Left lung (tissue), 10 donors: ENCODE results near the gene TRMT13. TPM values are rescaled to one million over a fixed set of nuclear protein-coding genes. Genes with fewer than 3 reads are reported as not detected.

Experiments used
- ATAC-seq: fragments of 200-7000 bp; cut with Tn5 transposase; one replicate; pipeline ENCODE4 v1.9.1; 2020; ENCODE audit warnings: moderate library complexity
- DNase-seq, 4 donors: peaks; one replicate each; pipeline ENCODE4 v3.0.0-alpha.2; 2013 to 2020
- H3K27ac ChIP-seq, 2 donors: fragments of 200-600 bp; sonication (generic) in 1 of 2; one replicate each; pipeline versions ENCODE4 v1.5.0 to v1.8.0; 2020 to 2021
- H3K27me3 ChIP-seq, 2 donors: fragments of 200-600 bp; sonication (generic) in 1 of 2; one replicate each; pipeline versions ENCODE4 v1.5.0 to v1.8.0; 2020 to 2021
- H3K36me3 ChIP-seq, 2 donors: fragments of 200-600 bp; sonication (generic) in 1 of 2; one replicate each; pipeline versions ENCODE4 v1.5.0 to v1.8.0; 2020 to 2021
- H3K4me1 ChIP-seq, 2 donors: fragments of 200-600 bp; one replicate each; pipeline ENCODE4 v1.8.0; 2021
- H3K4me3 ChIP-seq, 2 donors: fragments of 200-600 bp; sonication (generic) in 1 of 2; one replicate each; pipeline versions ENCODE4 v1.5.0 to v1.8.0; 2020 to 2021; ENCODE audit warnings: mild to moderate bottlenecking in 1 of 2
- H3K9me3 ChIP-seq, 2 donors: fragments of 200-600 bp; sonication (generic) in 1 of 2; one replicate each; pipeline versions ENCODE4 v1.5.0 to v1.8.0; 2020 to 2021
- CTCF ChIP-seq, 2 donors: fragments of 200-600 bp; sonication (generic) in 1 of 2; IDR thresholded peaks; one replicate each; pipeline versions ENCODE4 v1.5.0 to v1.8.0; 2021; ENCODE audit warnings: antibody characterized with exemption in 2 of 2
- intact Hi-C, 2 donors: fragments of 100-400 bp; cut with DNase I; formaldehyde crosslinking; loops; one replicate each; pipeline versions ENCODE4 v1.11.2 to v1.14.2; 2022
- polyA plus RNA-seq, 6 donors: library from polyadenylated mRNA; unstranded; fragments of 120-200 nt; gene quantifications; one replicate each; pipeline ENCODE4 v1.2.1, GENCODE V29; 2013; ENCODE audit not compliant: insufficient read length in 6 of 6
- total RNA-seq, 2 donors: library from RNA; stranded (reverse); fragmentation: NEBNext Ultra II Directional; extraction: Animal tissue kit (Norgen Biotek cat#: 25700); gene quantifications; one replicate each; pipeline ENCODE4 v1.2.1, GENCODE V29; 2021
- donor health status: DM: no; HTN: yes; CAD: no.
- donor health status: DM: no; HTN: no; CAD: no.

Gene TRMT13
- total and polyA plus RNA-seq, 8 donors = 8.9 to 53.6 (median 49.0) TPM

- no peaks in the 10 kb centered on the region for H3K9me3 ChIP-seq
- peaks cover 6 to 14% of the 10 kb centered on the region in 2 donors for H3K4me1 ChIP-seq
- DNase-seq = no peak
- TF ChIP-seq CTCF (IDR thresholded peaks at IDR 0.05) = no peak
- intact Hi-C loops = no loop called here
- no peak overlapping the region for H3K4me3 ChIP-seq
- no peak for ATAC-seq
- no peaks in the 10 kb centered on the region for H3K27me3 ChIP-seq
- peaks cover 4 to 58% of the 10 kb centered on the region in 2 donors for H3K36me3 ChIP-seq
- no peak overlapping the region for H3K27ac ChIP-seq
Observed at GRCh38 chr1:100137602-100138001, 4.6 kb downstream of the TRMT13 start.

GRCh38 chr1:100141192-100141591 is 8.2 kb downstream of the TRMT13 start:
- Histone ChIP-seq H3K27me3 (no peaks in the 10 kb centered on the region), H3K27ac (no peak overlapping the region), H3K4me1 (no peaks in the 10 kb centered on the region), H3K36me3 (peaks cover 4 to 93% of the 10 kb centered on the region in 2 donors), H3K4me3 (no peak overlapping the region), H3K9me3 (no peaks in the 10 kb centered on the region)
- DNase-seq (no peak), ATAC-seq (no peak)
- TF ChIP-seq CTCF (IDR thresholded peaks at IDR 0.05) = no peak
- intact Hi-C loops = no loop called here

- DNase-seq = no peak
- peaks cover 4 to 97% of the 10 kb centered on the region in 2 donors for H3K36me3 ChIP-seq
- TF ChIP-seq CTCF (IDR thresholded peaks at IDR 0.05) = no peak
Observed at GRCh38 chr1:100142343-100142742, 9.4 kb downstream of the TRMT13 start.

GRCh38 chr1:100145116-100145515 is 12.2 kb downstream of the TRMT13 start:
- H3K4me3 ChIP-seq = no peak overlapping the region
- H3K27me3 ChIP-seq = no peaks in the 10 kb centered on the region
- intact Hi-C loops = no loop called here
- DNase-seq = no peak
- H3K27ac ChIP-seq = no peak overlapping the region
- peaks cover 4 to 97% of the 10 kb centered on the region in 2 donors for H3K36me3 ChIP-seq
- TF ChIP-seq CTCF (IDR thresholded peaks at IDR 0.05) = no peak
- H3K4me1 ChIP-seq = no peaks in the 10 kb centered on the region
- no peak for ATAC-seq
- no peaks in the 10 kb centered on the region for H3K9me3 ChIP-seq

More at GRCh38 chr1:100142343-100142742, 9.4 kb downstream of the TRMT13 start:
- Histone ChIP-seq H3K9me3 (no peaks in the 10 kb centered on the region), H3K4me3 (no peak overlapping the region), H3K4me1 (no peaks in the 10 kb centered on the region), H3K27me3 (no peaks in the 10 kb centered on the region), H3K27ac (no peak overlapping the region)
- intact Hi-C loops = no loop called here
- ATAC-seq = no peak

- no peaks in the 10 kb centered on the region for H3K4me1 ChIP-seq
- H3K27me3 ChIP-seq = no peaks in the 10 kb centered on the region
- ATAC-seq (no peak), DNase-seq (no peak)
- TF ChIP-seq CTCF (IDR thresholded peaks at IDR 0.05) = no peak
- H3K9me3 ChIP-seq = no peaks in the 10 kb centered on the region
- peaks cover 0 to 78% of the 10 kb centered on the region in 2 donors for H3K36me3 ChIP-seq
- intact Hi-C loops = no loop called here
- no peak overlapping the region for H3K27ac ChIP-seq
- no peak overlapping the region for H3K4me3 ChIP-seq
Observed at GRCh38 chr1:100146958-100147357, 14.0 kb downstream of the TRMT13 start.
